ENCODE results near the gene FBP2. TPM values are rescaled to one million over a fixed set of nuclear protein-coding genes. Genes with fewer than 3 reads are reported as not detected.

Gene FBP2
- total and polyA plus RNA-seq, 2 of the 4 experiments (the other 2 are of a cell fraction), result not detected

DNA sequence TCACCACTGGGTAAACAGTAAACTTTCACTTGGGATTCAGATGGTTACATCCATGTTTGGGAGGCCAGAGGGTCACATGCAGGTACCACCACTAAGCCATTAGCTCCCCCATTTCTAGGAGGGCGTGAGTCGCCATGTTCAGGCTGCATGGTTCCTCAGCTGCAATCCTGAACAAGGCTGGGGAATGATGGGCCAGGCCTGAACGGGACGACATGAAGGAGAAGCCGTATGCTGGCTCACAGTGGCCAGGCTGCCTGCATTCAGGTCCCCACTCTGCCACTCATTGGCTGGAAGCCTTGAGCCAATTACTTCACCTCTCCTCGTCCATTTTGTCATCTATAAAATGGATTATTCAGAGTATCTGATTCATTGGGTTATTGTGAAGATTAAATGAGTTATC is 9.0 kb upstream of the FBP2 start:
- Histone ChIP-seq H4K20me1 (ENCODE audit: insufficient read depth, low read length) (no peaks in the 10 kb centered on the region), H3K9me1 (ENCODE audit: insufficient read depth, low read length) (no peaks in the 10 kb centered on the region), H3K79me1 (ENCODE audit: low read depth in 1 of 2, low read length in 2 of 2) (no peaks in the 10 kb centered on the region), H2AK5ac (ENCODE audit: low read depth, low read length) (no peak overlapping the region), H3K9me3 (ENCODE audit: control insufficient read depth, insufficient read depth, low read length) (no peaks in the 10 kb centered on the region), H2AFZ (replicated peaks; ENCODE audit: low read length, poor library complexity) (no peak overlapping the region), H2BK120ac (ENCODE audit: low read depth, low read length) (no peak overlapping the region), H2BK15ac (ENCODE audit: low read depth, low read length) (no peak overlapping the region), H3K27me3 (ENCODE audit: control insufficient read depth, insufficient read depth, low read length) (peaks cover 26% of the 10 kb centered on the region), H2BK5ac (ENCODE audit: low read depth, low read length, poor library complexity, severe bottlenecking) (no peak overlapping the region), H2AK9ac (replicated peaks; ENCODE audit: low read depth, low read length, poor library complexity) (no peak overlapping the region), H3K36me3 (ENCODE audit: control insufficient read depth, insufficient read depth, low read length) (no peaks in the 10 kb centered on the region), H3K4me3 (ENCODE audit: insufficient read depth, low read depth, low read length) (no peak overlapping the region), H3K27ac (ENCODE audit: insufficient read depth, low read length) (no peak overlapping the region), H3K9ac (ENCODE audit: low read depth, low read length) (no peak overlapping the region), H4K5ac (ENCODE audit: low read depth, low read length) (no peak overlapping the region), H3K18ac (ENCODE audit: low read depth, low read length) (no peak overlapping the region), H3K4me1 (ENCODE audit: control insufficient read depth, insufficient read depth, low read length) (no peaks in the 10 kb centered on the region), H4K8ac (ENCODE audit: low read depth in 2 of 2, low read length in 2 of 2) (no peak overlapping the region), H3K23ac (ENCODE audit: low read depth, low read length) (no peak overlapping the region), H3K4me2 (ENCODE audit: low read depth, low read length) (no peak overlapping the region), H3K4ac (ENCODE audit: low read depth, low read length) (no peak overlapping the region), H3K56ac (ENCODE audit: extremely low read depth, insufficient read depth, low read length) (no peak overlapping the region), H3K14ac (replicated peaks; ENCODE audit: low read depth, low read length) (no peak overlapping the region), H2BK20ac (ENCODE audit: low read depth, low read length) (no peak overlapping the region), H4K91ac (ENCODE audit: insufficient read depth, low read depth, low read length) (no peak overlapping the region)
- POLR2A ChIA-PET (ENCODE audit: unreplicated experiment), result no interaction called here
- TF ChIP-seq MXI1 (IDR thresholded peaks at IDR 0.05; ENCODE audit: borderline replicate concordance, low read depth, low read length) (no peak), RAD21 (IDR thresholded peaks at IDR 0.05; ENCODE audit: low read length) (no peak), CHD1 (IDR thresholded peaks at IDR 0.05; ENCODE audit: low read depth, low read length) (no peak), RFX5 (IDR thresholded peaks at IDR 0.05; ENCODE audit: low read depth, low read length) (no peak)
- TF ChIP-seq, protein P1, sequence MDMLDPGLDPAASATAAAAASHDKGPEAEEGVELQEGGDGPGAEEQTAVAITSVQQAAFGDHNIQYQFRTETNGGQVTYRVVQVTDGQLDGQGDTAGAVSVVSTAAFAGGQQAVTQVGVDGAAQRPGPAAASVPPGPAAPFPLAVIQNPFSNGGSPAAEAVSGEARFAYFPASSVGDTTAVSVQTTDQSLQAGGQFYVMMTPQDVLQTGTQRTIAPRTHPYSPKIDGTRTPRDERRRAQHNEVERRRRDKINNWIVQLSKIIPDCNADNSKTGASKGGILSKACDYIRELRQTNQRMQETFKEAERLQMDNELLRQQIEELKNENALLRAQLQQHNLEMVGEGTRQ (IDR thresholded peaks at IDR 0.05; ENCODE audit: low read depth, low read length), result no peak
- TF ChIP-seq, protein P2, sequence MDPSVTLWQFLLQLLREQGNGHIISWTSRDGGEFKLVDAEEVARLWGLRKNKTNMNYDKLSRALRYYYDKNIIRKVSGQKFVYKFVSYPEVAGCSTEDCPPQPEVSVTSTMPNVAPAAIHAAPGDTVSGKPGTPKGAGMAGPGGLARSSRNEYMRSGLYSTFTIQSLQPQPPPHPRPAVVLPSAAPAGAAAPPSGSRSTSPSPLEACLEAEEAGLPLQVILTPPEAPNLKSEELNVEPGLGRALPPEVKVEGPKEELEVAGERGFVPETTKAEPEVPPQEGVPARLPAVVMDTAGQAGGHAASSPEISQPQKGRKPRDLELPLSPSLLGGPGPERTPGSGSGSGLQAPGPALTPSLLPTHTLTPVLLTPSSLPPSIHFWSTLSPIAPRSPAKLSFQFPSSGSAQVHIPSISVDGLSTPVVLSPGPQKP (IDR thresholded peaks at IDR 0.05; ENCODE audit: borderline replicate concordance, low read depth, low read length), result no peak
- intact Hi-C loops (cut with micrococcal nuclease) (no loop called here), in situ Hi-C loops (cut with MboI; ENCODE audit: low sequenced_read_pairs) (no loop called here), dilution Hi-C loops (cut with HindIII; ENCODE audit: low sequenced_read_pairs, unreplicated experiment) (no loop called here)
- ATAC-seq (ENCODE audit: low read depth) (no peak), DNase-seq (no peak)
- CTCF ChIA-PET, result no interaction called here
- 80% methylated on average over 1 of the region's 6 CpGs; no CpG with 5 or more reads in 1 of the 2 experiments for WGBS, 2 experiments (ENCODE audit: extremely low coverage in 2 of 2, insufficient read length in 1 of 2)
- BruUV-seq (replicated peaks), result no TSS peak

All from IMR-90 (cell line).